ENCODE measurements around the gene C2orf15. TPM values are rescaled to one million over a fixed set of nuclear protein-coding genes. Genes with fewer than 3 reads are reported as not detected.
"Not testable (repeated sequence)": the region's sequence is repeated elsewhere in the genome, so short reads cannot be mapped to it uniquely, and the experiment has no call there.

Gene C2orf15
- total RNA-seq, 2 donors from 2014 or later, result 3.9 TPM; not detected in 1

DNA sequence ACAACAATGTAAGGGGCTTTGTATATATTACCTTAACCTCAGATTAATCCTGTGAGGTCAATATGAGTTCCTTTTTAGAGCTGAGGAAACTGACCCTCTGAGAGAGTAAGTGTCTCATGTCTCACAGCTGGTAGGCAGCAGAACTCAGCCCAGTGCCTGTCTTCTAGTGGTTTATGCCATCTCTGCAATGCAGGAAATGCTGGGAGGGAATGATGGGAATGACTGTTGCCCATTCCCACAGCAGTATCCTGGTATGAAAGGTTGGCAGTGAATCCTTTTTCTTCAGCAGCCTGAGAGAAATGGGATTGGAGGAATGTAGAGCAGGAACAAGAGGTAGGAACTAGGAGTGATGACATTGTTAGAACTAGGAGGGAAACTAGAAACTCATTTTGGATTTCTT is 45.5 kb downstream of the C2orf15 start:
- H3K4me1 ChIP-seq, result peaks cover 16% of the 10 kb centered on the region
- no peak overlapping the region for H3K4me3 ChIP-seq
- no peaks in the 10 kb centered on the region for H3K27me3 ChIP-seq
- H3K27ac ChIP-seq, result no peak overlapping the region
- DNase-seq (no peak), ATAC-seq (no peak)
- H3K36me3 ChIP-seq (replicated peaks in 1 of 2; ENCODE audit: insufficient read depth in 1 of 2, low read depth in 2 of 2), result peaks cover 0 to 2% of the 10 kb centered on the region in 2 donors
- TF ChIP-seq, protein P1, sequence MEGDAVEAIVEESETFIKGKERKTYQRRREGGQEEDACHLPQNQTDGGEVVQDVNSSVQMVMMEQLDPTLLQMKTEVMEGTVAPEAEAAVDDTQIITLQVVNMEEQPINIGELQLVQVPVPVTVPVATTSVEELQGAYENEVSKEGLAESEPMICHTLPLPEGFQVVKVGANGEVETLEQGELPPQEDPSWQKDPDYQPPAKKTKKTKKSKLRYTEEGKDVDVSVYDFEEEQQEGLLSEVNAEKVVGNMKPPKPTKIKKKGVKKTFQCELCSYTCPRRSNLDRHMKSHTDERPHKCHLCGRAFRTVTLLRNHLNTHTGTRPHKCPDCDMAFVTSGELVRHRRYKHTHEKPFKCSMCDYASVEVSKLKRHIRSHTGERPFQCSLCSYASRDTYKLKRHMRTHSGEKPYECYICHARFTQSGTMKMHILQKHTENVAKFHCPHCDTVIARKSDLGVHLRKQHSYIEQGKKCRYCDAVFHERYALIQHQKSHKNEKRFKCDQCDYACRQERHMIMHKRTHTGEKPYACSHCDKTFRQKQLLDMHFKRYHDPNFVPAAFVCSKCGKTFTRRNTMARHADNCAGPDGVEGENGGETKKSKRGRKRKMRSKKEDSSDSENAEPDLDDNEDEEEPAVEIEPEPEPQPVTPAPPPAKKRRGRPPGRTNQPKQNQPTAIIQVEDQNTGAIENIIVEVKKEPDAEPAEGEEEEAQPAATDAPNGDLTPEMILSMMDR (IDR thresholded peaks at IDR 0.05), result no peak
- no peak for TF ChIP-seq POLR2A (IDR thresholded peaks at IDR 0.05)
- intact Hi-C loops (cut with DNase I), result no loop called here
- H3K9me3 ChIP-seq, result no peaks in the 10 kb centered on the region

DNA sequence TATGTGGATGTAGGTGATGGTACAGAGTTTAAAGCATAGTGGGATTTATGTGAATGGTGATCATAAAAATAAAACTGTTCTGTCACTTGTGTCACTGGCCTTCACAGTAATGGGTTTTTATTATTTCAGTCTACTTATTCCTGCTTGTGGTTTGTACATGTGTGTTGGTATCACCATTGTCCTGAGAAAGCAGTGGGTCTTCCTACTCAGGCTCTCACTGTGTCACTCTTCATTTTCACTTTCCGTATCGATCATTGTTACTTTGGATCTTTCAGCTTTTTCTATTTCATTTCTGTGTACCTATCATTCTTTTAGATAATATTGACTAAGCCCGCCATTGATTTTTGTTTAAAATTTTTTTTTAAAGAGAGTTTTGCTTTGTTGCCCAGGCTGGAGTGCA is 46.9 kb downstream of the C2orf15 start:
- no peak for DNase-seq
- Histone ChIP-seq H3K9me3 (no peaks in the 10 kb centered on the region), H3K27ac (no peak overlapping the region), H3K4me3 (no peak overlapping the region), H3K4me1 (peaks cover 4% of the 10 kb centered on the region), H3K27me3 (no peaks in the 10 kb centered on the region), H3K36me3 (replicated peaks in 1 of 2; ENCODE audit: insufficient read depth in 1 of 2, low read depth in 2 of 2) (peaks cover 0 to 2% of the 10 kb centered on the region in 2 donors)
- TF ChIP-seq POLR2A (IDR thresholded peaks at IDR 0.05), result no peak
- TF ChIP-seq, protein P1 (IDR thresholded peaks at IDR 0.05), result no peak
- intact Hi-C loops (cut with DNase I), result no loop called here
- WGBS, 2 donors, result 89 to 100% methylated on average over 3 of the region's 3 CpGs
- no peak for ATAC-seq

DNA sequence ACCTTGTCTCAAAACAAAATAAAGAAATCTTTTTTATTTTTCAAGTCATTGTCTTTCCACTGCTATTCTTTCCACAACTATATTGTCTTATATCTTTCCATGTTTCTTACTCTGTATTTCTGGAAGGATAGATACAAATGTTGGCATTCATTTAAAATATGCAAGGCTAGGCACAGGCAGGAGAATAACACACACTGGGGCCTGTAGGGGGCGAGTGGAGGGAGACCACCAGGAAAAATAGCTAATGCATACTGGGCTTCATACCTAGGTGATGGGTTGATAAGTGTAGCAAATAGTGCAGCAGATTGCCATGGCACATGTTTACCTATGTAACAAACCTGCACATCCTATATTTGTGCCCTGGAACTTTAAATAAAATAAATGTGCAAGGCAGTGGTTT is 49.0 kb downstream of the C2orf15 start:
- peaks cover 0 to 7% of the 10 kb centered on the region in 2 donors for H3K36me3 ChIP-seq (replicated peaks in 1 of 2; ENCODE audit: insufficient read depth in 1 of 2, low read depth in 2 of 2)
- TF ChIP-seq, protein P1 (IDR thresholded peaks at IDR 0.05), result no peak
- TF ChIP-seq POLR2A (IDR thresholded peaks at IDR 0.05), result no peak

DNA sequence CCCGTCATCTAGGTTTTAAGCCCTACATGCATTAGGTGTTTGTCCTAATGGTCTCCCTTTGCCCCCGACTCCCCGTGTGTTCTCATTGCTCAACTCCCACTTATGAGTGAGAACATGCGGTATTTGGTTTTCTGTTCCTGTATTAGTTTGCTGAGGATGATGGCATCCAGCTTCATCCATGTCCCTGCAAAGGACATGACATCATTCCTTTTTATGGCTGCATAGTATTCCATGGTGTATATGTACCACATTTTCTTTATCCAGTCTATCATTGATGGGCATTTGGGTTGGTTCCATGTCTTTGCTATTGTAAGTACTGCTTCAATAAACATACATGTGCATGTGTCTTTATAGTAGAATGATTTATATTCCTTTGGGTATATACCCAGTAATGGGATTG is 50.9 kb downstream of the C2orf15 start:
- H3K36me3 ChIP-seq (replicated peaks in 1 of 2; ENCODE audit: insufficient read depth in 1 of 2, low read depth in 2 of 2), result peaks cover 0 to 20% of the 10 kb centered on the region in 2 donors
- intact Hi-C loops (cut with DNase I); H3K27ac ChIP-seq; DNase-seq; H3K4me1 ChIP-seq; ATAC-seq; H3K27me3 ChIP-seq; H3K9me3 ChIP-seq; H3K4me3 ChIP-seq: not testable (repeated sequence)
- 98 to 100% methylated on average over 4 of the region's 4 CpGs for WGBS, 2 donors

More for the DNA sequence above, 49.0 kb downstream of the C2orf15 start:
- intact Hi-C loops (cut with DNase I), result no loop called here
- WGBS, 2 donors, result 69 to 87% methylated on average over 1 of the region's 1 CpG
- H3K27ac ChIP-seq, result no peak overlapping the region
- DNase-seq (no peak), ATAC-seq (no peak)
- no peaks in the 10 kb centered on the region for H3K27me3 ChIP-seq
- H3K9me3 ChIP-seq, result no peaks in the 10 kb centered on the region
- H3K4me3 ChIP-seq, result no peak overlapping the region
- H3K4me1 ChIP-seq, result no peaks in the 10 kb centered on the region

DNA sequence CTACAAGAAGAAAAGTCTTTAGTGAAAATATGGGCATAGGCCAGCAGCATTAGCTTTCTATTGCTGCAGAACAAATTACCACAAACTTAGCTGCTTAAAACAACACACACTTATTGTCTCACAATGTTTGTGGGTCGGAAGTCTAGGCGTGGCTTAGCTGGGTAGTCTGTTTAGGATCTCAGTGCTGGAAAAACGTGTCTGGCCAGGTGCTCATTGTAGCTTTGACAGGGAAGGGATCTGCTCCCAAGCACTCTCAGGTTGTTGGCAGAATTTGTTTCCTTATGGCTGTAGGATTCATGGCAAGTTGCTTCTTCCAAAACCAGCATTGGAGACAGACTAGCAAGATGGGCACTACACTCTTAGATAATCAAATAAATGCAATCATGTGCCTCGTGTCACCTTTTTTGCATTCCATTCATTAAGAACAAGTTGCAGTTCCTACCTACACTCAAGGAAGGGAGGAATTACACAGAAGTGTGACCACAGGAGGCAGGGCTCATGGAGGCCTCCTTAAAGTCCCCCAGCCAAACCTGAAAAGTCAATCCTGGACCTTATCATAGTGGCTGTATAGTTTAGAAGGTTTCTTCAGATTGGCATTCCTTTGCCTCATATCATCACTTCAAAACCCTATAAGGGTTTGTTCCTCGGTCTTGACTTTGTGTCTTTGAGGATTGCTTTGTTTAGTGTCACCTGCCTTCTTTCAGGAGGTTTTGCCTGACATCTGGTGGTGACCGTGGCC is 56.8 kb downstream of the C2orf15 start:
- Histone ChIP-seq H3K4me1 (no peaks in the 10 kb centered on the region), H3K27me3 (no peaks in the 10 kb centered on the region), H3K27ac (no peak overlapping the region), H3K36me3 (replicated peaks in 1 of 2; ENCODE audit: insufficient read depth in 1 of 2, low read depth in 2 of 2) (peaks cover 0 to 25% of the 10 kb centered on the region in 2 donors), H3K4me3 (no peak overlapping the region), H3K9me3 (no peaks in the 10 kb centered on the region)
- DNase-seq (no peak), ATAC-seq (no peak)
- 79 to 92% methylated on average over 6 of the region's 6 CpGs for WGBS, 2 donors
- intact Hi-C loops (cut with DNase I), result no loop called here
- TF ChIP-seq, protein P1 (IDR thresholded peaks at IDR 0.05), result no peak
- TF ChIP-seq POLR2A (IDR thresholded peaks at IDR 0.05), result no peak
